Neural cell (in vitro differentiated cells): ENCODE data around the gene HNRNPR. TPM values are rescaled to one million over a fixed set of nuclear protein-coding genes. Genes with fewer than 3 reads are reported as not detected.

Experiments
- H2AFZ ChIP-seq: fragments of 200-600, 300-800 bp; sonication (generic), shearing (Covaris generic); 2 replicates; pipeline ENCODE4 v1.6.0; 2014; ENCODE audit warnings: low read depth, mild to moderate bottlenecking, antibody characterized with exemption, low read length, moderate library complexity
- H3F3A ChIP-seq: fragments of 200-600 bp; shearing (Covaris generic); 2 replicates; pipeline ENCODE4 v1.6.1; 2016; ENCODE audit warnings: mild to moderate bottlenecking, moderate library complexity, mixed read lengths, antibody characterized with exemption, low read length; ENCODE audit not compliant: insufficient read depth, poor library complexity, severe bottlenecking
- H3K27ac ChIP-seq: fragments of 200-600, 300-800 bp; sonication (generic), shearing (Covaris generic); 2 replicates; pipeline ENCODE4 v1.5.1; 2014; ENCODE audit warnings: mild to moderate bottlenecking, low read length, moderate library complexity
- H3K27me3 ChIP-seq: fragments of 300-800, 200-600 bp; sonication (generic), shearing (Covaris generic); 2 replicates; pipeline ENCODE4 v1.6.0; 2014; ENCODE audit warnings: mild to moderate bottlenecking, low read depth, low read length, moderate library complexity; ENCODE audit not compliant: insufficient read depth
- H3K36me3 ChIP-seq: fragments of 300-800, 200-600 bp; sonication (generic), shearing (Covaris generic); 2 replicates; pipeline ENCODE4 v1.5.1; 2014; ENCODE audit warnings: mild to moderate bottlenecking, antibody characterized with exemption, low read length, moderate library complexity; ENCODE audit not compliant: insufficient read depth
- H3K4me2 ChIP-seq: fragments of 300-800, 200-600 bp; sonication (generic), shearing (Covaris generic); 2 replicates; pipeline ENCODE4 v1.6.0; 2014; ENCODE audit warnings: mild to moderate bottlenecking, low read length
- H3K4me3 ChIP-seq: fragments of 300-800, 200-600 bp; sonication (generic), shearing (Covaris generic); 2 replicates; pipeline ENCODE4 v1.5.1; 2014; ENCODE audit warnings: mild to moderate bottlenecking, low read length, moderate library complexity
- H3K79me2 ChIP-seq: fragments of 200-600 bp; shearing (Covaris generic); replicated peaks from 2 replicates; pipeline ENCODE4 v1.6.0; 2014; ENCODE audit warnings: mild to moderate bottlenecking, low read length, moderate library complexity; ENCODE audit not compliant: insufficient read depth
- H3K9ac ChIP-seq: fragments of 300-800, 200-600 bp; sonication (generic), shearing (Covaris generic); 2 replicates; pipeline ENCODE4 v1.6.1; 2016; ENCODE audit warnings: mild to moderate bottlenecking, low read length, mixed read lengths
- H3K9me2 ChIP-seq: fragments of 200-600 bp; shearing (Covaris generic); 2 replicates; pipeline ENCODE4 v1.6.1; 2016; ENCODE audit warnings: mild to moderate bottlenecking, low read length, mixed read lengths; ENCODE audit not compliant: insufficient read depth
- H3K9me3 ChIP-seq: fragments of 200-600, 300-800 bp; sonication (generic), shearing (Covaris generic); 2 replicates; pipeline ENCODE4 v1.6.1; 2016; ENCODE audit warnings: mild to moderate bottlenecking, mixed run types, low read length, moderate library complexity, mixed read lengths
- H4K20me1 ChIP-seq: fragments of 200-600 bp; shearing (Covaris generic); 2 replicates; pipeline ENCODE4 v1.6.1; 2016; ENCODE audit warnings: mild to moderate bottlenecking, mixed run types; ENCODE audit not compliant: insufficient read depth
- CTCF ChIP-seq: fragments of 450-650 bp; IDR thresholded peaks from 2 replicates; pipeline ENCODE4 v1.5.1; 2014; ENCODE audit warnings: antibody characterized with exemption, mild to moderate bottlenecking, moderate library complexity; ENCODE audit not compliant: poor library complexity, severe bottlenecking
- EP300 ChIP-seq: fragments of 450-650 bp; conservative IDR thresholded peaks from 2 replicates; pipeline ENCODE4 v1.6.1; 2014; ENCODE audit warnings: antibody characterized with exemption, mild to moderate bottlenecking, moderate library complexity; ENCODE audit not compliant: poor library complexity, severe bottlenecking
- EZH2 ChIP-seq: fragments of 200-600, 300-800 bp; shearing (Covaris generic), sonication (generic); IDR thresholded peaks from 2 replicates; pipeline ENCODE4 v1.6.1; 2014; ENCODE audit warnings: antibody characterized with exemption, low read length, borderline replicate concordance, mild to moderate bottlenecking; ENCODE audit not compliant: insufficient read depth, poor library complexity, severe bottlenecking
- MXI1 ChIP-seq: fragments of 450-650 bp; conservative IDR thresholded peaks from 2 replicates; pipeline ENCODE4 v1.6.1; 2014; ENCODE audit warnings: antibody characterized with exemption, mild to moderate bottlenecking; ENCODE audit not compliant: poor library complexity, severe bottlenecking
- POLR2AphosphoS5 ChIP-seq: IDR thresholded peaks from 2 replicates; pipeline ENCODE4 v1.6.1; 2012
- RAD21 ChIP-seq: fragments of 450-650 bp; conservative IDR thresholded peaks from 2 replicates; pipeline ENCODE4 v1.6.1; 2014; ENCODE audit warnings: antibody characterized with exemption, mild to moderate bottlenecking, moderate library complexity
- REST ChIP-seq: IDR thresholded peaks from 2 replicates; pipeline ENCODE4 v1.6.1; 2012; ENCODE audit warnings: borderline replicate concordance
- SMC3 ChIP-seq: fragments of 450-650 bp; conservative IDR thresholded peaks from 2 replicates; pipeline ENCODE4 v1.6.1; 2014; ENCODE audit warnings: antibody characterized with exemption, mild to moderate bottlenecking, moderate library complexity; ENCODE audit not compliant: poor library complexity
- TAF1 ChIP-seq: IDR thresholded peaks from 2 replicates; pipeline ENCODE4 v1.6.1; 2012; ENCODE audit warnings: low read depth
- polyA plus RNA-seq: library from polyadenylated mRNA; depleted of rRNA; stranded (reverse); fragments of >200 nt; gene quantifications from 2 replicates; pipeline ENCODE4 v1.2.3, GENCODE V29; 2014

Gene HNRNPR
- polyA plus RNA-seq, 1 donor from 2014 or later = 345 TPM

GRCh38 chr1:23366146-23366545, 22.1 kb upstream of the HNRNPR start:
- TF ChIP-seq POLR2AphosphoS5 (no peak), MXI1 (no peak), EZH2 (no peak), TAF1 (no peak), CTCF (no peak), SMC3 (no peak), REST (no peak), EP300 (no peak), RAD21 (no peak)

GRCh38 chr1:23362218-23362713, 18.2 kb upstream of the HNRNPR start:
- H3K79me2 ChIP-seq = peaks cover 6% of the 10 kb centered on the region
- H3K9ac ChIP-seq = no peak overlapping the region
- H3K27ac ChIP-seq = no peak overlapping the region
- H3K36me3 ChIP-seq = peaks cover 37% of the 10 kb centered on the region
- H3K4me2 ChIP-seq = no peak overlapping the region
- no peaks in the 10 kb centered on the region for H4K20me1 ChIP-seq
- H3K9me3 ChIP-seq = peaks cover 33% of the 10 kb centered on the region
- H2AFZ ChIP-seq = no peak overlapping the region
- H3K27me3 ChIP-seq = no peaks in the 10 kb centered on the region
- H3F3A ChIP-seq = no peaks in the 10 kb centered on the region
- H3K9me2 ChIP-seq = no peaks in the 10 kb centered on the region
- TF ChIP-seq REST = no peak
- no peak for TF ChIP-seq TAF1
- TF ChIP-seq EZH2 = no peak
- TF ChIP-seq MXI1 = no peak
- TF ChIP-seq SMC3 = no peak
- no peak for TF ChIP-seq POLR2AphosphoS5
- TF ChIP-seq RAD21 = no peak
- TF ChIP-seq EP300 = no peak
- no peak overlapping the region for H3K4me3 ChIP-seq

More at GRCh38 chr1:23366146-23366545, 22.1 kb upstream of the HNRNPR start:
- Histone ChIP-seq H2AFZ (no peak overlapping the region), H3K79me2 (peaks cover 12% of the 10 kb centered on the region), H3F3A (peaks cover 19% of the 10 kb centered on the region), H3K27ac (no peak overlapping the region), H3K9me3 (peaks cover 19% of the 10 kb centered on the region), H3K9me2 (no peaks in the 10 kb centered on the region), H3K9ac (no peak overlapping the region), H4K20me1 (no peaks in the 10 kb centered on the region), H3K4me3 (peak overlapping the region; percentile 93), H3K36me3 (peaks cover 28% of the 10 kb centered on the region), H3K27me3 (no peaks in the 10 kb centered on the region), H3K4me2 (no peak overlapping the region)
